Tibial artery (tissue), 4 donors: Measurements from ENCODE around the gene PPM1E.

ENCODE experiments used
- DNase-seq, 2 donors: peaks; one replicate each; pipeline ENCODE4 v3.0.0-alpha.2; 2019
- H3K27ac ChIP-seq, 2 donors: fragments of 200-600 bp; sonication (generic) in 1 of 2; 1 replicate in 1 of 2; 2 replicates in 1 of 2; pipeline ENCODE4 v1.5.1; 2018 to 2019; ENCODE audit warnings: mild to moderate bottlenecking in 1 of 2
- H3K27me3 ChIP-seq, 2 donors: fragments of 200-600 bp; sonication (generic) in 1 of 2; one replicate each; pipeline versions ENCODE4 v1.5.1 to v1.6.0; 2016 to 2019
- H3K36me3 ChIP-seq, 3 donors: fragments of 200-600 bp; sonication (generic) in 2 of 3; one replicate each; pipeline ENCODE4 v1.5.1; 2016 to 2019; ENCODE audit warnings: mild to moderate bottlenecking in 2 of 3
- H3K4me1 ChIP-seq, 4 donors: fragments of 200-600 bp; sonication (generic) in 2 of 4; 1 replicate in 3 of 4; 2 replicates in 1 of 4; pipeline ENCODE4 v1.5.1; 2016 to 2019
- H3K4me3 ChIP-seq, 2 donors: fragments of 200-600 bp; sonication (generic) in 1 of 2; 1 replicate in 1 of 2; 2 replicates in 1 of 2; pipeline ENCODE4 v1.5.1; 2018 to 2019; ENCODE audit warnings: mild to moderate bottlenecking in 2 of 2
- H3K9me3 ChIP-seq, 3 donors: fragments of 200-600 bp; sonication (generic) in 1 of 3; one replicate each; pipeline ENCODE4 v1.5.1; 2016 to 2019
- intact Hi-C: fragments of 100-400 bp; cut with DNase I; formaldehyde crosslinking; loops from one replicate; pipeline ENCODE4 v1.15.0; 2023; ENCODE audit warnings: low total_unique reads
- TF ChIP-seq, protein P1 (sequence below), 2 experiments: fragments of 200-600 bp in 1 of 2; fragments of 450-650 bp in 1 of 2; IDR thresholded peaks; one replicate each; pipeline ENCODE4 v1.5.1; 2017 to 2019; ENCODE audit warnings: antibody characterized with exemption in 2 of 2, mild to moderate bottlenecking in 1 of 2, moderate library complexity in 1 of 2

The PPM1E gene

DNA sequence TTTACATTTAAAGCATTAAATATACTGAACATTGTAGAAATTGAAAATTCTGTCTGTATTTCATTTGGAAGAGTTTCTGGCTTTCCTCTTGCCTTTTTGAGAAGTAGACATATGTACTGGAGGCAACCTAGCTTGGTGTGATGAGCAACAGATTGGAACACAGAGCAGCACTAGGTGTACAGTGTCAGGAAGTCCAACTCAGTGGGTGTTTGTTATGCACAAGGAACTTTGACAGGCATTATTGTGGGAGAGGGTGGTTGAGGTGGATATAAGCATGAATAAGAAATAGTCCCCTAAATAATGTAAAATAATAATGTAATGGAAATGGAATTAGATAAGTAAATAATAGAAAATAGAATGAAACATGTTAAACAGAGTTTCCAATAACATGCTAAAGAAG lies 58.1 kb downstream of the PPM1E start:
- peaks cover 0 to 7% (median 2%) of the 10 kb centered on the region in 4 donors for H3K4me1 ChIP-seq
- no peak overlapping the region for H3K4me3 ChIP-seq
- H3K27me3 ChIP-seq, result no peaks in the 10 kb centered on the region
- H3K27ac ChIP-seq, result no peak overlapping the region
- DNase-seq, result no peak
- intact Hi-C loops, result no loop called here
- H3K36me3 ChIP-seq, result no peaks in the 10 kb centered on the region
- TF ChIP-seq, protein P1, sequence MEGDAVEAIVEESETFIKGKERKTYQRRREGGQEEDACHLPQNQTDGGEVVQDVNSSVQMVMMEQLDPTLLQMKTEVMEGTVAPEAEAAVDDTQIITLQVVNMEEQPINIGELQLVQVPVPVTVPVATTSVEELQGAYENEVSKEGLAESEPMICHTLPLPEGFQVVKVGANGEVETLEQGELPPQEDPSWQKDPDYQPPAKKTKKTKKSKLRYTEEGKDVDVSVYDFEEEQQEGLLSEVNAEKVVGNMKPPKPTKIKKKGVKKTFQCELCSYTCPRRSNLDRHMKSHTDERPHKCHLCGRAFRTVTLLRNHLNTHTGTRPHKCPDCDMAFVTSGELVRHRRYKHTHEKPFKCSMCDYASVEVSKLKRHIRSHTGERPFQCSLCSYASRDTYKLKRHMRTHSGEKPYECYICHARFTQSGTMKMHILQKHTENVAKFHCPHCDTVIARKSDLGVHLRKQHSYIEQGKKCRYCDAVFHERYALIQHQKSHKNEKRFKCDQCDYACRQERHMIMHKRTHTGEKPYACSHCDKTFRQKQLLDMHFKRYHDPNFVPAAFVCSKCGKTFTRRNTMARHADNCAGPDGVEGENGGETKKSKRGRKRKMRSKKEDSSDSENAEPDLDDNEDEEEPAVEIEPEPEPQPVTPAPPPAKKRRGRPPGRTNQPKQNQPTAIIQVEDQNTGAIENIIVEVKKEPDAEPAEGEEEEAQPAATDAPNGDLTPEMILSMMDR (IDR thresholded peaks at IDR 0.05), result no peak
- no peaks in the 10 kb centered on the region for H3K9me3 ChIP-seq

- TF ChIP-seq, protein P1 (IDR thresholded peaks at IDR 0.05), result no peak
- H3K27ac ChIP-seq, result no peak overlapping the region
- H3K36me3 ChIP-seq, result no peaks in the 10 kb centered on the region
- no peak for DNase-seq
- no peak overlapping the region for H3K4me3 ChIP-seq
- no peaks in the 10 kb centered on the region for H3K27me3 ChIP-seq
- H3K9me3 ChIP-seq, result no peaks in the 10 kb centered on the region
- H3K4me1 ChIP-seq, result no peaks in the 10 kb centered on the region
- intact Hi-C loops, result no loop called here
Observed at GRCh38 chr17:58818654-58819053, 63.0 kb downstream of the PPM1E start.

DNA sequence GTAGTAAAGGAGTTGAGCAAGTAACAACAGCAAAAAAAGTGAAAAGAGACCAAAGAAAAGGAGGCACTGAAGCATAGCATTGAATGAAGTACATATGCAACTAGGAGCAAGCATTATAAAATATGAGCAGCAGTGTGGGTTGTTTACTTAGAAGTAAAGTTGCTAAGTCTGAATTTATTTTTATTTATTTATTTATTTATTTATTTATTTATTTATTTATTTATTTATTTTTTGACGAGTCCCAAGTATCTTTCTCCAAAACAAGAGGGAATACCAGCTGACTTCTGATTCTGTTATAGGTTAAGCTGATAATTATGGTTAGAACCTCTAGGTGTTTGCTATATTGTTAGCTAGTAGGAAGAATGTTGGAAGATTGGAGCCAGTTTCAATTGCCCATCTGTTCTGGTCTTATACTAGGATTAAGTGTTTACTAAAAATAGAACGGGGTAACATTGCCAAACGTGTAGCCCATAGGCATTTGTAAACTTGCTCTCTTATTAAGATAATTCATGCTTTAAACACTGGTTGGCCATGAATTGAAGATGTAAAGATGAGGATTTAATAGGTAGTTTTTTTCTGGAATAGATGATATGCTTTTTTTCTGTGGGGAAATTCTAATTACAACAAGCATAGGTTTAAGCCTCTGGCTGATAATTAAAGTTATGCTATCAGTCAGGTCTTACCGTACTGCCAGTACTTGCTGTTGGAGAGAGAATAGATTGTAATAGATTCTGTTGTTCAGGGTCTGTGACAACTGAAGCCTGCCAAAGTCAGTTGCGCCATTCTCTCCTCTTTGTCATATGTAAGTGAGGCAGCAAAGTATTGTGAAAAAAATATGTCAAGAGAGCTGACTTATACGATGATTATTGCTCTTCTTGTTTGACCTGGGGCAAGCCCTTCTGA lies 66.7 kb downstream of the PPM1E start:
- H3K36me3 ChIP-seq, result no peaks in the 10 kb centered on the region
- intact Hi-C loops, result no loop called here
- H3K27me3 ChIP-seq, result no peaks in the 10 kb centered on the region
- no peaks in the 10 kb centered on the region for H3K9me3 ChIP-seq
- H3K4me1 ChIP-seq, result no peaks in the 10 kb centered on the region
- no peak overlapping the region for H3K4me3 ChIP-seq
- no peak for DNase-seq
- TF ChIP-seq, protein P1 (IDR thresholded peaks at IDR 0.05), result no peak
- H3K27ac ChIP-seq, result no peak overlapping the region

GRCh38 chr17:58823051-58823525 lies 67.4 kb downstream of the PPM1E start:
- intact Hi-C loops, result no loop called here
- Histone ChIP-seq H3K9me3 (no peaks in the 10 kb centered on the region), H3K36me3 (no peaks in the 10 kb centered on the region), H3K4me1 (no peaks in the 10 kb centered on the region), H3K27me3 (no peaks in the 10 kb centered on the region), H3K4me3 (no peak overlapping the region), H3K27ac (no peak overlapping the region)
- TF ChIP-seq, protein P1 (IDR thresholded peaks at IDR 0.05), result no peak
- no peak for DNase-seq

DNA sequence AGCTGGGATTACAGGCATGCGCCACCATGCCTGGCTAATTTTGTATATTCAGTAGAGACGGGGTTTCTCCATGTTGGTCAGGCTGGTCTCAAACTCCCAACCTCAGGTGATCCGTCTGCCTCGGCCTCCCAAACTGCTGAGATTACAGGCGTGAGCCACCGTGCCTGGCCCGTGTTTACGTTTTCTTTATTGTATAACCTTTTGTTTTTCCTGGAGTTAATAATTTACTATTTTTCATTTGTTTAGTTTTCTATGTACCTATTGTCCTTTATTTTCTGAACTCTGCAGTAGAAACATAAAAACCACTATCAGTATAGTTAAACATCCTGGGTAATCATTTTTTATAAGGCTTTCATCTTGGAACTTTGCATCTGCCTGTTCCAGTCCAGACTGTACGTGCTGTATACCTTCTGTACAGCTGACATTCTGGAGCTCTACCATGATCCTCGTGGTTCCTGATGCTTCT lies 73.6 kb downstream of the PPM1E start:
- H3K27ac ChIP-seq, result no peak overlapping the region
- H3K4me1 ChIP-seq, result no peaks in the 10 kb centered on the region
- peaks cover 0 to 5% (median 0%) of the 10 kb centered on the region in 3 donors for H3K9me3 ChIP-seq
- no peak for DNase-seq
- TF ChIP-seq, protein P1 (IDR thresholded peaks at IDR 0.05), result no peak
- H3K4me3 ChIP-seq, result no peak overlapping the region
- intact Hi-C loops, result no loop called here
- no peaks in the 10 kb centered on the region for H3K36me3 ChIP-seq
- H3K27me3 ChIP-seq, result no peaks in the 10 kb centered on the region
